PFSK-1 (cell line): ENCODE results near the gene ZFAND3. TPM values are rescaled to one million over a fixed set of nuclear protein-coding genes. Genes with fewer than 3 reads are reported as not detected.

Experiments
- FOXP2 ChIP-seq: optimal IDR thresholded peaks from 2 replicates; pipeline ENCODE3; 2011; ENCODE audit warnings: borderline replicate concordance, control low read depth, inconsistent platforms; ENCODE audit not compliant: insufficient read depth; ENCODE audit errors: extremely low read length, extremely low read depth
- POLR2AphosphoS5 ChIP-seq: IDR thresholded peaks from 2 replicates; pipeline ENCODE4 v1.6.1; 2012; ENCODE audit warnings: low read depth, mild to moderate bottlenecking, control low read depth, low read length, moderate library complexity
- REST ChIP-seq, 2 experiments: IDR thresholded peaks; 2 replicates each; pipeline versions ENCODE4 v1.6.1 to v1.8.0; 2011 to 2012; ENCODE audit warnings: low read depth in 2 of 2, low read length in 2 of 2, control low read depth in 1 of 2, inconsistent platforms in 1 of 2, mild to moderate bottlenecking in 1 of 2, moderate library complexity in 1 of 2; ENCODE audit not compliant: insufficient read depth in 1 of 2
- SIN3A ChIP-seq: IDR thresholded peaks from 2 replicates; pipeline ENCODE4 v1.6.1; 2012; ENCODE audit warnings: mild to moderate bottlenecking, low read length, moderate library complexity, borderline replicate concordance; ENCODE audit not compliant: insufficient read depth
- TAF1 ChIP-seq: IDR thresholded peaks from 2 replicates; pipeline ENCODE4 v1.6.1; 2012; ENCODE audit warnings: low read length, control low read depth, borderline replicate concordance; ENCODE audit not compliant: insufficient read depth
- polyA plus RNA-seq: library from polyadenylated mRNA; unstranded; fragments of >200 nt; gene quantifications from one replicate; pipeline ENCODE4 v1.2.1, GENCODE V29; 2012; ENCODE audit warnings: low read depth, missing spikeins; ENCODE audit not compliant: insufficient read length

Gene ZFAND3, protein sequence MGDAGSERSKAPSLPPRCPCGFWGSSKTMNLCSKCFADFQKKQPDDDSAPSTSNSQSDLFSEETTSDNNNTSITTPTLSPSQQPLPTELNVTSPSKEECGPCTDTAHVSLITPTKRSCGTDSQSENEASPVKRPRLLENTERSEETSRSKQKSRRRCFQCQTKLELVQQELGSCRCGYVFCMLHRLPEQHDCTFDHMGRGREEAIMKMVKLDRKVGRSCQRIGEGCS
- 196 TPM for polyA plus RNA-seq

GRCh38 chr6:37819177-37819801 is at the start of gene ZFAND3:
TSS of gene ZFAND3 (plus strand) at chr6:37819727. CDS start at chr6:37819946, 219 bp downstream.
- TF ChIP-seq SIN3A (0 out of 2 replicates have a peak, but pooled peaks have one; percentile 48), TAF1 (no peak), FOXP2 (peak; percentile 52), POLR2AphosphoS5 (peak; percentile 83)

- TF ChIP-seq TAF1, result no peak
- no peak for TF ChIP-seq POLR2AphosphoS5
- TF ChIP-seq SIN3A, result no peak
- no peak for TF ChIP-seq REST (IDR thresholded peaks at IDR 0.05; ENCODE audit: insufficient read depth in 1 of 2, low read depth in 2 of 2, low read length in 2 of 2)
- no peak for TF ChIP-seq FOXP2
These were observed 45.4 kb upstream of the ZFAND3 start for GRCh38 chr6:37774028-37774680.

- no peak for TF ChIP-seq FOXP2
- TF ChIP-seq SIN3A, result no peak
These were observed 43.0 kb upstream of the ZFAND3 start for GRCh38 chr6:37776566-37776965.

- no peak for TF ChIP-seq SIN3A
- TF ChIP-seq FOXP2, result no peak
- no peak for TF ChIP-seq REST (IDR thresholded peaks at IDR 0.05; ENCODE audit: insufficient read depth in 1 of 2, low read depth in 2 of 2, low read length in 2 of 2)
- TF ChIP-seq TAF1, result no peak
- no peak for TF ChIP-seq POLR2AphosphoS5
These were observed 42.2 kb upstream of the ZFAND3 start for GRCh38 chr6:37777272-37777834.

DNA sequence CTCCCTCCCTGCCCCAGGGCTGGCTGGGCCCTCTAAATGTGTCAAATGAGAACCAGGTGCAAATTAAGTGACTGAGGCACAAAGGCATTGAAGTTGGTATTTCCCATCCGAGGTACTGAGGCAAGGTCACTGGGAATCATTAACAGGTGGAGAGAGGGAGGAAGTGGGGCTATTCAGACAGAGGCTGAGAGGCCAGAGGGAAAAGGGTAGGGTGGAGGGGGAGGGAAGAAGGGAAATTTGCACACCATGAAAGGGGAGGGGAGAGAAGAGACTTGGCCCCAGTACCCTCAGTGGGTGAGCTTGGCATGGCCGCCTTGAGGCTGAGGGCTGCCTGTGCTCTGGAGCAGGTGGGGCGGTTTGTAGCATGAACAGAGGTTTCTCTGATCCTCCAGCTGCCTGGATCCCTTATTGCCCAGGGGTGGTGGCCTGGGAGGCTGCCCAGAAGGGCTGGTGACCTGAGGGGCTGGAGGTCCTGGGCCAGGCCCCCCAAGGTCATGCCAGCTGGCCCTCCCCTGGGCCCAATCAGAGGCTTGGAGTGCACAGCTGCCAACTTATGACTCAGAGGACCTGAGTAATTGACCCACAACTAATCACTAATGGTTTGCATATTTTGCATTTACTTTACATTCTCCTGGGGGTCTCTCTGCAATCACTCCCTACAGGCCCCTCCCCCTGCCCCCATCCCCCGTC is 40.3 kb upstream of the ZFAND3 start:
- TF ChIP-seq TAF1, result no peak
- no peak for TF ChIP-seq FOXP2
- TF ChIP-seq REST (IDR thresholded peaks at IDR 0.05; ENCODE audit: insufficient read depth in 1 of 2, low read depth in 2 of 2, low read length in 2 of 2), result no peak
- TF ChIP-seq POLR2AphosphoS5, result no peak
- no peak for TF ChIP-seq SIN3A
